HepG2 (cell line): Measurements from ENCODE around the gene GLCE. TPM values are rescaled to one million over a fixed set of nuclear protein-coding genes. Genes with fewer than 3 reads are reported as not detected.

Experiments used
- CBFB ChIP-seq: sonication (generic); formaldehyde crosslinking; IDR thresholded peaks from 2 replicates; pipeline ENCODE4 v1.4.0; 2020; ENCODE audit warnings: missing genetic modification reagents
- CEBPB ChIP-seq: IDR thresholded peaks from 2 replicates; pipeline ENCODE4 v1.6.1; 2011; ENCODE audit warnings: low read depth, low read length, improper control_type of control experiment, borderline replicate concordance
- ELF1 ChIP-seq: sonication (generic); formaldehyde crosslinking; IDR thresholded peaks from 2 replicates; pipeline ENCODE4 v1.4.0; 2020; ENCODE audit warnings: missing genetic modification reagents
- ELF3 ChIP-seq: IDR thresholded peaks from 2 replicates; pipeline ENCODE4 v1.6.1; 2016; ENCODE audit warnings: missing genetic modification reagents, missing compliant biosample characterization
- KMT2B ChIP-seq: IDR thresholded peaks from 2 replicates; pipeline ENCODE4 v1.6.1; 2016; ENCODE audit warnings: missing genetic modification reagents, missing compliant biosample characterization
- NR2F6 ChIP-seq, 2 experiments: IDR thresholded peaks; 2 replicates each; pipeline ENCODE4 v1.6.1; 2016; ENCODE audit warnings: antibody characterized with exemption in 1 of 2, mild to moderate bottlenecking in 1 of 2
- PRMT3 ChIP-seq: sonication (generic); formaldehyde crosslinking; IDR thresholded peaks from 2 replicates; pipeline ENCODE4 v1.8.1; 2022; ENCODE audit warnings: low read depth, mild to moderate bottlenecking, moderate library complexity, missing genetic modification reagents, borderline replicate concordance
- RCOR2 ChIP-seq: IDR thresholded peaks from 2 replicates; pipeline ENCODE4 v1.6.1; 2016; ENCODE audit warnings: missing biosample characterization, missing genetic modification reagents
- TEAD3 ChIP-seq: optimal IDR thresholded peaks from 2 replicates; pipeline ENCODE3; 2016; ENCODE audit warnings: borderline replicate concordance
- TOPORS ChIP-seq: sonication (generic); formaldehyde crosslinking; IDR thresholded peaks from 2 replicates; pipeline ENCODE4 v1.8.0; 2023; ENCODE audit warnings: mild to moderate bottlenecking, missing genetic modification reagents
- ZEB1 ChIP-seq: IDR thresholded peaks from 2 replicates; pipeline ENCODE4 v1.6.1; 2012; ENCODE audit warnings: mild to moderate bottlenecking, low read depth, inconsistent platforms; ENCODE audit not compliant: insufficient replicate concordance
- ZNF7 ChIP-seq: IDR thresholded peaks from 2 replicates; pipeline ENCODE4 v1.6.1; 2016; ENCODE audit warnings: missing biosample characterization, missing genetic modification reagents
- polyA plus RNA-seq, 8 experiments: library from polyadenylated mRNA; depleted of rRNA in 3 of 8; stranded (reverse) in 7 of 8; unstranded in 1 of 8; fragments of >200 nt; fragmentation: Illumina TruSeq in 4 of 8; extraction: Trizol in 4 of 8; gene quantifications; 2 replicates each; pipeline versions ENCODE4 v1.2.1 to v1.2.3, GENCODE V29; 2011 to 2016; ENCODE audit warnings: low read depth in 4 of 8, missing spikeins in 1 of 8, mixed read lengths in 1 of 8; ENCODE audit not compliant: insufficient read depth in 1 of 8
- total RNA-seq, 5 experiments: library from RNA; depleted of rRNA; stranded (reverse); fragments of >200 nt; fragmentation: Illumina TruSeq; extraction: Trizol; gene quantifications; 2 replicates each; pipeline ENCODE4 v1.2.3, GENCODE V29; 2016; ENCODE audit warnings: low read depth in 1 of 5
- TF ChIP-seq, protein P1 (sequence below): sonication (generic); formaldehyde crosslinking; IDR thresholded peaks from 2 replicates; pipeline ENCODE4 v1.5.0; 2020; ENCODE audit warnings: mild to moderate bottlenecking, missing genetic modification reagents
- TF ChIP-seq, protein P2 (sequence below): IDR thresholded peaks from 2 replicates; pipeline ENCODE4 v1.4.0; 2020; ENCODE audit warnings: mild to moderate bottlenecking, missing genetic modification reagents
- TF ChIP-seq, protein P3 (sequence below): sonication (generic); formaldehyde crosslinking; IDR thresholded peaks from 2 replicates; pipeline ENCODE4 v1.5.1; 2020; ENCODE audit warnings: mild to moderate bottlenecking, missing genetic modification reagents, borderline replicate concordance
- TF ChIP-seq, protein P4 (sequence below): IDR thresholded peaks from 2 replicates; pipeline ENCODE4 v1.6.1; 2016; ENCODE audit warnings: low read depth, borderline replicate concordance
- TF ChIP-seq, protein P5 (sequence below): sonication (generic); formaldehyde crosslinking; conservative IDR thresholded peaks from 2 replicates; pipeline ENCODE4 v1.4.0; 2020; ENCODE audit warnings: mild to moderate bottlenecking, missing genetic modification reagents, moderate library complexity

GLCE gene
- total and polyA plus RNA-seq, 2 of the 13 experiments (the other 11 are each of a cell fraction or from before 2014, with no cell fraction given), result 12.9 to 23.4 TPM

DNA sequence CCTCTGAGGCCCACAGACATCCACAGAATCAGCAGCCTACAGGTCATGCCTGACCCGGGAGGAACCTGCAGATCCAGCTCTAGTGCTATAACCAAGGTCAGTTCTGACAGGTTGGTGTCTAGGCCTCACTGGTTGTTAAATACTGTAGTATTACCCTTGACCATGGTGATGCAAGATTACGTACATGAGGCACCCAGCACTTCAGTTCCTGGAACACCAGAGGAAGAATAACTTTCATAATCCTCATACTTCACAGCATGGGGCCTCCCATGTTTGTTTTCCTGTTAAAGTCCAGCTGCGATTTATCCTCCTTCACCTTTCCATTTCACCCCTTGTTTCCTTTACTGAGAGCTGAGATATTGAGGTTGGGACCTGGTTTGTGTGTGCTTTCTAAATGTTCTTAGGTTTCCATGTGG is 34.4 kb upstream of the GLCE start (continued):
- TF ChIP-seq RCOR2 (CRISPR knock-in tag) (peak; percentile 63; the same call in 1 of the 2 replicates), CBFB (0 out of 2 replicates have a peak, but pooled peaks have one; percentile 41), TOPORS (CRISPR knock-in tag) (no peak), ELF1 (CRISPR knock-in tag) (peak; percentile 71), TEAD3 (peak; percentile 86), ZNF7 (peak; percentile 55; the same call in 1 of the 2 replicates), CEBPB (peak; percentile 94), PRMT3 (CRISPR knock-in tag) (no peak), ELF3 (CRISPR knock-in tag) (peak; percentile 97), KMT2B (CRISPR knock-in tag) (no peak), ZEB1 (no peak), NR2F6 (IDR thresholded peaks at IDR 0.05) (peak; percentile 67; the same call in 1 of the 2 replicates), NR2F6 (CRISPR knock-in tag; IDR thresholded peaks at IDR 0.05) (peak; percentile 58)
- TF ChIP-seq, protein P1, sequence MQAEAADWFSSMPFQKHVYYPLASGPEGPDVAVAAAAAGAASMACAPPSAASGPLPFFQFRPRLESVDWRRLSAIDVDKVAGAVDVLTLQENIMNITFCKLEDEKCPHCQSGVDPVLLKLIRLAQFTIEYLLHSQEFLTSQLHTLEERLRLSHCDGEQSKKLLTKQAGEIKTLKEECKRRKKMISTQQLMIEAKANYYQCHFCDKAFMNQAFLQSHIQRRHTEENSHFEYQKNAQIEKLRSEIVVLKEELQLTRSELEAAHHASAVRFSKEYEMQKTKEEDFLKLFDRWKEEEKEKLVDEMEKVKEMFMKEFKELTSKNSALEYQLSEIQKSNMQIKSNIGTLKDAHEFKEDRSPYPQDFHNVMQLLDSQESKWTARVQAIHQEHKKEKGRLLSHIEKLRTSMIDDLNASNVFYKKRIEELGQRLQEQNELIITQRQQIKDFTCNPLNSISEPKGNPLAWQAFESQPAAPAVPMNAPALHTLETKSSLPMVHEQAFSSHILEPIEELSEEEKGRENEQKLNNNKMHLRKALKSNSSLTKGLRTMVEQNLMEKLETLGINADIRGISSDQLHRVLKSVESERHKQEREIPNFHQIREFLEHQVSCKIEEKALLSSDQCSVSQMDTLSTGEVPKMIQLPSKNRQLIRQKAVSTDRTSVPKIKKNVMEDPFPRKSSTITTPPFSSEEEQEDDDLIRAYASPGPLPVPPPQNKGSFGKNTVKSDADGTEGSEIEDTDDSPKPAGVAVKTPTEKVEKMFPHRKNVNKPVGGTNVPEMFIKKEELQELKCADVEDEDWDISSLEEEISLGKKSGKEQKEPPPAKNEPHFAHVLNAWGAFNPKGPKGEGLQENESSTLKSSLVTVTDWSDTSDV (CRISPR knock-in tag), result no peak
- TF ChIP-seq, protein P2, sequence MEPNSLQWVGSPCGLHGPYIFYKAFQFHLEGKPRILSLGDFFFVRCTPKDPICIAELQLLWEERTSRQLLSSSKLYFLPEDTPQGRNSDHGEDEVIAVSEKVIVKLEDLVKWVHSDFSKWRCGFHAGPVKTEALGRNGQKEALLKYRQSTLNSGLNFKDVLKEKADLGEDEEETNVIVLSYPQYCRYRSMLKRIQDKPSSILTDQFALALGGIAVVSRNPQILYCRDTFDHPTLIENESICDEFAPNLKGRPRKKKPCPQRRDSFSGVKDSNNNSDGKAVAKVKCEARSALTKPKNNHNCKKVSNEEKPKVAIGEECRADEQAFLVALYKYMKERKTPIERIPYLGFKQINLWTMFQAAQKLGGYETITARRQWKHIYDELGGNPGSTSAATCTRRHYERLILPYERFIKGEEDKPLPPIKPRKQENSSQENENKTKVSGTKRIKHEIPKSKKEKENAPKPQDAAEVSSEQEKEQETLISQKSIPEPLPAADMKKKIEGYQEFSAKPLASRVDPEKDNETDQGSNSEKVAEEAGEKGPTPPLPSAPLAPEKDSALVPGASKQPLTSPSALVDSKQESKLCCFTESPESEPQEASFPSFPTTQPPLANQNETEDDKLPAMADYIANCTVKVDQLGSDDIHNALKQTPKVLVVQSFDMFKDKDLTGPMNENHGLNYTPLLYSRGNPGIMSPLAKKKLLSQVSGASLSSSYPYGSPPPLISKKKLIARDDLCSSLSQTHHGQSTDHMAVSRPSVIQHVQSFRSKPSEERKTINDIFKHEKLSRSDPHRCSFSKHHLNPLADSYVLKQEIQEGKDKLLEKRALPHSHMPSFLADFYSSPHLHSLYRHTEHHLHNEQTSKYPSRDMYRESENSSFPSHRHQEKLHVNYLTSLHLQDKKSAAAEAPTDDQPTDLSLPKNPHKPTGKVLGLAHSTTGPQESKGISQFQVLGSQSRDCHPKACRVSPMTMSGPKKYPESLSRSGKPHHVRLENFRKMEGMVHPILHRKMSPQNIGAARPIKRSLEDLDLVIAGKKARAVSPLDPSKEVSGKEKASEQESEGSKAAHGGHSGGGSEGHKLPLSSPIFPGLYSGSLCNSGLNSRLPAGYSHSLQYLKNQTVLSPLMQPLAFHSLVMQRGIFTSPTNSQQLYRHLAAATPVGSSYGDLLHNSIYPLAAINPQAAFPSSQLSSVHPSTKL (CRISPR knock-in tag), result peak; percentile 98
- TF ChIP-seq, protein P3, sequence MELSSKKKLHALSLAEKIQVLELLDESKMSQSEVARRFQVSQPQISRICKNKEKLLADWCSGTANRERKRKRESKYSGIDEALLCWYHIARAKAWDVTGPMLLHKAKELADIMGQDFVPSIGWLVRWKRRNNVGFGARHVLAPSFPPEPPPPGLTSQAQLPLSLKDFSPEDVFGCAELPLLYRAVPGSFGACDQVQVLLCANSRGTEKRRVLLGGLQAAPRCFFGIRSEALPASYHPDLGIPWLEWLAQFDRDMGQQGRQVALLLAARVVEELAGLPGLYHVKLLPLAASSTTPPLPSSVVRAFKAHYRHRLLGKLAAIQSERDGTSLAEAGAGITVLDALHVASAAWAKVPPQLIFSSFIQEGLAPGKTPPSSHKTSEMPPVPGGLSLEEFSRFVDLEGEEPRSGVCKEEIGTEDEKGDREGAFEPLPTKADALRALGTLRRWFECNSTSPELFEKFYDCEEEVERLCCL (CRISPR knock-in tag), result no peak
- TF ChIP-seq, protein P4, sequence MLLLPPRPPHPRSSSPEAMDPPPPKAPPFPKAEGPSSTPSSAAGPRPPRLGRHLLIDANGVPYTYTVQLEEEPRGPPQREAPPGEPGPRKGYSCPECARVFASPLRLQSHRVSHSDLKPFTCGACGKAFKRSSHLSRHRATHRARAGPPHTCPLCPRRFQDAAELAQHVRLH (CRISPR knock-in tag), result no peak
- TF ChIP-seq, protein P5, sequence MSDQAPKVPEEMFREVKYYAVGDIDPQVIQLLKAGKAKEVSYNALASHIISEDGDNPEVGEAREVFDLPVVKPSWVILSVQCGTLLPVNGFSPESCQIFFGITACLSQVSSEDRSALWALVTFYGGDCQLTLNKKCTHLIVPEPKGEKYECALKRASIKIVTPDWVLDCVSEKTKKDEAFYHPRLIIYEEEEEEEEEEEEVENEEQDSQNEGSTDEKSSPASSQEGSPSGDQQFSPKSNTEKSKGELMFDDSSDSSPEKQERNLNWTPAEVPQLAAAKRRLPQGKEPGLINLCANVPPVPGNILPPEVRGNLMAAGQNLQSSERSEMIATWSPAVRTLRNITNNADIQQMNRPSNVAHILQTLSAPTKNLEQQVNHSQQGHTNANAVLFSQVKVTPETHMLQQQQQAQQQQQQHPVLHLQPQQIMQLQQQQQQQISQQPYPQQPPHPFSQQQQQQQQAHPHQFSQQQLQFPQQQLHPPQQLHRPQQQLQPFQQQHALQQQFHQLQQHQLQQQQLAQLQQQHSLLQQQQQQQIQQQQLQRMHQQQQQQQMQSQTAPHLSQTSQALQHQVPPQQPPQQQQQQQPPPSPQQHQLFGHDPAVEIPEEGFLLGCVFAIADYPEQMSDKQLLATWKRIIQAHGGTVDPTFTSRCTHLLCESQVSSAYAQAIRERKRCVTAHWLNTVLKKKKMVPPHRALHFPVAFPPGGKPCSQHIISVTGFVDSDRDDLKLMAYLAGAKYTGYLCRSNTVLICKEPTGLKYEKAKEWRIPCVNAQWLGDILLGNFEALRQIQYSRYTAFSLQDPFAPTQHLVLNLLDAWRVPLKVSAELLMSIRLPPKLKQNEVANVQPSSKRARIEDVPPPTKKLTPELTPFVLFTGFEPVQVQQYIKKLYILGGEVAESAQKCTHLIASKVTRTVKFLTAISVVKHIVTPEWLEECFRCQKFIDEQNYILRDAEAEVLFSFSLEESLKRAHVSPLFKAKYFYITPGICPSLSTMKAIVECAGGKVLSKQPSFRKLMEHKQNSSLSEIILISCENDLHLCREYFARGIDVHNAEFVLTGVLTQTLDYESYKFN (CRISPR knock-in tag), result peak; percentile 80
